Stimulated activated CD4-positive, alpha-beta T cell treated with anti-CD3 and anti-CD28 coated beads, Interleukin-1b, Interleukin-23, amount 100 ng/mL, for 1 hour (primary cell): ENCODE data around the gene NCAPH2.
A peak's percentile ranks its signal among the peaks of the same experiment; 100 is the strongest.

Source experiments
- DNase-seq, 2 donors: peaks; one replicate each; pipeline ENCODE4 v3.0.0-alpha.2; 2020; ENCODE audit warnings: low read depth in 2 of 2

NCAPH2 gene

GRCh38 chr22:50548921-50549790, 41.1 kb downstream of the NCAPH2 start:
- DNase-seq: no peak

GRCh38 chr22:50550395-50550794, 42.4 kb downstream of the NCAPH2 start:
- DNase-seq: no peak

- no peak for DNase-seq
Measured at GRCh38 chr22:50551160-50551752, 43.2 kb downstream of the NCAPH2 start.

DNA sequence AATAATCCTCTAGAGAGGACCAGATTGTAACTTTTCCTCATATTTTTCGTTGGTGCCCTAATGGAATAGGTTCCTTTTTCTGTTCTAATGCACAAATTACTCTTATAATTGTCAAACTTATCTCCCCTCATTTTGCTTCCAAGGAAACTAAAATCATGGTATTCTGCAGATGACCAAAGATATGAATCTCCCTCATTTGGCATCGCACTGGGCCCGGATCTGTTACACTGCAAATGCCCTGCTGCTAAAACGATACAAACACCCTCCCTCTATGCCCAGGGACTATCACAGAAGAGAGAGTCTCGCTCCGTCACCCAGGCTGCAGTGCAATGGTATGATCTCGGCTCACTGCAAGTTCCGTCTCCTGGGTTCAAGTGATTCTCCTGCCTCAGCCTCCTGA, 45.3 kb downstream of the NCAPH2 start:
- no peak for DNase-seq

DNA sequence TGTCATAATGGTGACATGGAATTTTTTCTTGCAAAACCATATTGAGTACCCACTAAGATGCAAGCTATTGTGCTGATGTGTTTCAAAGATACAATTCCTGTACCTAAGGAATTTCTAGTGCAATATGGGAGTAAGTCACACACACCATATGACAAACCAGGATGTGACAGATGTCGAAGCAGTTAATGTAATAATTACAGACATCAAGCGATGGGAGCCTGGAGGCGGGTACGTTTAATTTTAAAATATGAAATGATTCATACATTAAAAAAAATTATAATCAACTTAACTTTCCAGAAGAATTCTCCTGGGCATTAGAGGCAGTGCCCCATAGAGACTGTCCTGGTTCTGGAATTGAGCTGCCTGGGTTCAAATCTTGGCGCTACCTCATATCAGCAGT, 48.7 kb downstream of the NCAPH2 start:
- no peak for DNase-seq

GRCh38 chr22:50560034-50560433, 52.0 kb downstream of the NCAPH2 start:
- DNase-seq: no peak

DNA sequence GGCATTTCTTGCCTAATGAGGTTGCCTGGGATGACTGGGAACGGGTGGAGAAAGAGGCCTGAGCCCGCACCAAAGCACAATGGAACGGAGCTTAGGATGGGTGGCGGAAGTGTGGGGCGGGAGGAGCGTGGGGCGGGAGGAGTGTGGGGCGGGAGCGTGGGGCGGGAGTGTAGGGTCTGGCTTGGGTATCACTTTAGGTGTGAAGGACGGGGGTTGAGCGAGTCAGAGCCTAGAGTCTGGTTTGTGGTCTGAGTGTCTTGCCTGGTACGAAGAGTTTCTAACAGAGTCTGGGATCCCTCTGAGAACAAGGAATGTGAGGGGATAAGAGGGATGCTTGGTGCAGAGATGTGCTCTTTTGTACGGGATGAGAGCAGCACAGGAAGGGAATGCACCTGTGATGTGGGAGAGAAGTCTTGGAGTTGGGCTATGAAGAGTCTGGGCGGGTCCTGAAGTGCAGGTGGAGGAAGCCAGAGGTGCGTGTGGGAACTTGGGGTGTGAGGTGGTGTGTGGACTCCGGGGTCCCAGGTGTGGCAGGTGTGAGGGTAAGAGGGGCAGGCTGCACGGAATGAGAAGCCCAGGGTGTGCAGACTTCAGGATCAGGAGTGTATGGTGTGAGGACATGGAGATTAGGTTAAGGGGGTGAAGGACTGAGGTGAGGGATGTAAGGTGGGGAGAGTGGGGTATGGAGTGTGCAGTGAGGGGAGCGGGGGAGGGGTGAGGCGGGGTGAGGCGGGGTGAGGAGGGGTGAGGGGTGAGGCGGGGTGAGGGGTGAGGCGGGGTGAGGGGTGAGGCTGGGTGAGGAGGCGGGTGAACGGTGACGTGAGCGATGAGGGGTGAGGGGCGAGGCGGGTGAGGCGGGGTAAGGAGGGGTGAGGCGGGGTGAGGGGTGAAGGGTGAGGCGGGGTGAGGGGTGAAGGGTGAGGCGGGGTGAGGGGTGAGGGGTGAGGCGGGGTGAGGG, 53.7 kb downstream of the NCAPH2 start:
- no peak for DNase-seq

GRCh38 chr22:50562523-50563412, 54.7 kb downstream of the NCAPH2 start, which contains the start of gene SYCE3:
Gene SYCE3, minus strand, starts transcription at chr22:50562919. Its CDS starts 6,514 bp downstream, at chr22:50556405.
- peak; percentile 94 to 96 for DNase-seq

DNA sequence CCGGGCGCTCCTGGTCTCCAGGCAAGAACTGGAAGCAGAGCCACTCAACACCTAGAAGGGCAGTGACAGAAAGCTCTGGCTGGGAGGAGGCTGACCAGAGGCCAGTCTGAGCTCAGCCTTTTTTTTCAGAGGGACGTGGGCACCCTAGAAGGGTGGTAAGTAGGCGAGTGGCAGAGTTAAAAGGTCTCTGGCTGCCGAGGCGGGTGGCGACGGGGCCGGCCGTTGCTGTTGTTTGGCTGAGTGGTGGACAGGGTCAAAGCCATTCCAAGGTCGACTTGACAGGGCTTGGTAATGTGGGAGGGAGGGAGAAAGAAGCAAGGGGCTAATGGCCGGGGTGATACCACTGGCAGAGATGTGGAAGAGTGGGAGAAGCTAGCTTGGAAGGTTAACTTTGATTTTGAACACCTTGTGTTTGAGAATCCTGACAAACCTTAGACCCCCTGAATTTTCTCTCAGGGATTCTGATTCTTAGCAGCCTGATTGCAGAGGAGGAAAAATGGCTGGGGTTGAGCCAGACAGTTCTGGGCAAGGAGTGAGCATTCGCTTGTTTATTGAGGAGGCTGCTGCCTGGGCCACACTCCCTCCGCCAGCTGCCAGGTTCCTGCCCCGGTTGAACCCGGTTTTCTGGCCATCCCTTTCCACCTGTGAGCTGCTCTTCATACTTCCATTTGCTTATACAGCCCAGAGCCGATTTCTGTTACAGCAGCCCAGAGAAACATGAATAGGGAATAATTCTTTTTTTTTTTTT, 55.6 kb downstream of the NCAPH2 start:
- DNase-seq: no peak

DNA sequence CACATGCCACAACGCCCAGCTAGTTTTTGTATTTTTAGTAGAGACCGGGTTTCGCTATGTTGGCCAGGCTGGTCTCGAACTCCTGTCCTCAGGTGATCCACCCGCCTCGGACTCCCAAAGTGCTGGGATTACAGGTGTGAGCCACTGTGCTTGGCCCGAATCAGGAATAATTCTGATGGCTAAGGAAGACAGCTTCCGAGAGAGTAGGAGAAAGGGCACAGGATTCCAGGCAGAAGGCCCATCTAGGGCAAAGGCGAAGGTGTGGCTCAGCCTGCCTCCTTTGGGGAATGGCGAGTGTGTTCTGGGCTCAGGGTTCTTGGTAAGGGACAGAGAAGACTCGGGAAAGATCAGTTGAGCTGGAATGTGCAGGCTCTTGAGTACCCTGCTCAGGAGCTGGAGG, 56.3 kb downstream of the NCAPH2 start:
- no peak for DNase-seq

- no peak for DNase-seq
Measured at GRCh38 chr22:50567721-50568252, 59.8 kb downstream of the NCAPH2 start.

GRCh38 chr22:50568626-50569025, 60.6 kb downstream of the NCAPH2 start:
- DNase-seq: no peak

DNA sequence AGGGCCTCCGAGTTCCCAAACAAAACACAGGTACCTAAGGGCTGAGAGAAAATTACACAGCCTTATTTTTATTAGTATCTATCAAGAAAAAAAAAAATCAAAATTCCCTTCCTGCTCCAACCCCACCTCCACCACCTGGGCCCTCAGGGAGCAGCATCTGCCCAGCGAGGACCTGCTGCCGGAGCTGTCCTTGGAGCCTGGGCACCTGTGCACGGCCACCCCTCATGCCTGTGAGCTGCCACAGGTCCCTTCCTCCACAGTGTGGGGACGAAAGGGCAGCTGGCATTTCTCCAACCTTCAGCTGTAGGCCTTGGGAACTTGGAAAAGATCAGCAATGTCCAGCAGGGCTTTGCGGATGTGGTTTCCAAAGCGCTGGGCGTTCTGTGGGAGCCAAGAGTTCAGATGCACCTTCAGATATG, 61.0 kb downstream of the NCAPH2 start:
- DNase-seq: no peak

GRCh38 chr22:50569896-50570535, 62.0 kb downstream of the NCAPH2 start:
- DNase-seq: no peak

DNA sequence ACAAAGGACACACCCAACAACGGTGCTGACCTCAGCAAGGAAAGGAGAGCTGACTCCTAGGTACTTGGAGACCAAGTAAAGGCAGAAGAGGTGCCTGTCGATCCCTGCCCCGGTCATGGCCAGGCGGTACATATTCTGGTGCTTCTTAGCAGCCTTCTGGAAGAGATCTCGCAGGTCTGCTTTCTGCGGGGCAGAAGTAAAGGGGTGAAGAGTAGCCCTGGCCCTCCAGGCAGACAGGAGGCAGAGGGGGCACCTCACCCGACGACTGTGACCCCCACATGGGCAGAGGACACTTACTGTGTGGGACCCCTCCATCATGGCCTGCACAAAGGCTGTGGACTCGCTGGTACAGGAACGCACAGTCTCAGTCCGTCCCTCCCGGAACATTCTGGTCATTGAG, 62.8 kb downstream of the NCAPH2 start:
- DNase-seq: no peak

- DNase-seq: no peak
Measured at GRCh38 chr22:50571264-50572175, 63.5 kb downstream of the NCAPH2 start.

- no peak for DNase-seq
Measured at GRCh38 chr22:50572965-50573364, 64.9 kb downstream of the NCAPH2 start.
